GM23248 (cell line): ENCODE data around the gene NGEF. TPM values are rescaled to one million over a fixed set of nuclear protein-coding genes. Genes with fewer than 3 reads are reported as not detected.
"Not testable (repeated sequence)": the region's sequence is repeated elsewhere in the genome, so short reads cannot be mapped to it uniquely, and the experiment has no call there.

ENCODE experiments used
- DNase-seq: peaks from one replicate; pipeline ENCODE4 v3.0.0-alpha.2; 2015
- H2AFZ ChIP-seq: fragments of 200-600 bp; sonication (generic); 2 replicates; pipeline ENCODE4 v1.6.1; 2016; ENCODE audit warnings: antibody characterized with exemption
- H3F3A ChIP-seq: fragments of 200-600 bp; sonication (generic); 2 replicates; pipeline ENCODE4 v1.6.1; 2016; ENCODE audit warnings: mild to moderate bottlenecking, antibody characterized with exemption, mixed run types; ENCODE audit not compliant: insufficient read depth
- H3K27ac ChIP-seq: fragments of 200-600 bp; sonication (generic); 2 replicates; pipeline ENCODE4 v1.5.1; 2016; ENCODE audit warnings: mild to moderate bottlenecking
- H3K27me3 ChIP-seq: fragments of 200-600 bp; sonication (generic); replicated peaks from 2 replicates; pipeline ENCODE4 v1.6.1; 2016; ENCODE audit warnings: mild to moderate bottlenecking; ENCODE audit not compliant: insufficient read depth
- H3K36me3 ChIP-seq: fragments of 200-600 bp; sonication (generic); 2 replicates; pipeline ENCODE4 v1.6.1; 2016; ENCODE audit warnings: low read depth, mild to moderate bottlenecking
- H3K4me1 ChIP-seq: fragments of 200-600 bp; sonication (generic); 2 replicates; pipeline ENCODE4 v1.6.1; 2016; ENCODE audit warnings: mild to moderate bottlenecking; ENCODE audit not compliant: insufficient read depth
- H3K4me2 ChIP-seq: fragments of 200-600 bp; sonication (generic); one replicate; pipeline ENCODE4 v1.6.1; 2016; ENCODE audit warnings: mild to moderate bottlenecking; ENCODE audit not compliant: unreplicated experiment
- H3K4me3 ChIP-seq: fragments of 200-600 bp; sonication (generic); 2 replicates; pipeline ENCODE4 v1.5.1; 2016; ENCODE audit warnings: mild to moderate bottlenecking
- H3K79me2 ChIP-seq: fragments of 200-600 bp; sonication (generic); 2 replicates; pipeline ENCODE4 v1.6.1; 2016; ENCODE audit warnings: mild to moderate bottlenecking; ENCODE audit not compliant: insufficient read depth
- H3K9ac ChIP-seq: fragments of 200-600 bp; sonication (generic); 2 replicates; pipeline ENCODE4 v1.6.1; 2016; ENCODE audit warnings: mild to moderate bottlenecking
- H3K9me2 ChIP-seq: fragments of 200-600 bp; sonication (generic); 2 replicates; pipeline ENCODE4 v1.6.1; 2016; ENCODE audit warnings: mixed run types, mild to moderate bottlenecking, moderate library complexity; ENCODE audit not compliant: insufficient read depth
- H3K9me3 ChIP-seq: fragments of 200-600 bp; sonication (generic); one replicate; pipeline ENCODE4 v1.6.1; 2017; ENCODE audit warnings: low read depth
- H4K20me1 ChIP-seq: fragments of 200-600 bp; sonication (generic); 2 replicates; pipeline ENCODE4 v1.6.0; 2016; ENCODE audit not compliant: insufficient read depth
- EZH2 ChIP-seq: fragments of 200-600 bp; sonication (generic); IDR thresholded peaks from 2 replicates; pipeline ENCODE4 v1.6.1; 2018; ENCODE audit warnings: antibody characterized with exemption, mild to moderate bottlenecking; ENCODE audit not compliant: insufficient read depth, poor library complexity, severe bottlenecking
- EZH2phosphoT487 ChIP-seq: fragments of 200-600 bp; sonication (generic); IDR thresholded peaks from 2 replicates; pipeline ENCODE4 v1.6.1; 2018; ENCODE audit warnings: antibody characterized with exemption, moderate library complexity, mild to moderate bottlenecking, low read depth; ENCODE audit not compliant: insufficient read depth
- WGBS, 2 experiments: methylation state at CpG; one replicate each; pipeline ENCODE4 v1.1.6; 2015 to 2017; ENCODE audit warnings: low lambda C conversion rate in 2 of 2, low coverage in 1 of 2; ENCODE audit errors: missing lambda C conversion rate in 2 of 2; 5-methylcytosine and 5-hydroxymethylcytosine counted together
- in situ Hi-C: fragments of 300-500 bp; cut with MboI; formaldehyde crosslinking; loops from 2 replicates; pipeline ENCODE4 v1.15.0; 2020
- polyA plus RNA-seq: library from polyadenylated mRNA; unstranded; fragments of >200 nt; fragmentation: Nextera tagmentation; extraction: Ambion mirVana; gene quantifications from 2 replicates; pipeline ENCODE4 v1.2.1, GENCODE V29; 2016
- total RNA-seq: library from RNA; depleted of rRNA; stranded (reverse); fragments of >200 nt; shearing (Covaris generic); gene quantifications from 2 replicates; pipeline ENCODE4 v1.2.3, GENCODE V29; 2014

The NGEF gene
- total and polyA plus RNA-seq, 2 experiments from 2014 or later: 0.43 TPM; not detected in 1

DNA sequence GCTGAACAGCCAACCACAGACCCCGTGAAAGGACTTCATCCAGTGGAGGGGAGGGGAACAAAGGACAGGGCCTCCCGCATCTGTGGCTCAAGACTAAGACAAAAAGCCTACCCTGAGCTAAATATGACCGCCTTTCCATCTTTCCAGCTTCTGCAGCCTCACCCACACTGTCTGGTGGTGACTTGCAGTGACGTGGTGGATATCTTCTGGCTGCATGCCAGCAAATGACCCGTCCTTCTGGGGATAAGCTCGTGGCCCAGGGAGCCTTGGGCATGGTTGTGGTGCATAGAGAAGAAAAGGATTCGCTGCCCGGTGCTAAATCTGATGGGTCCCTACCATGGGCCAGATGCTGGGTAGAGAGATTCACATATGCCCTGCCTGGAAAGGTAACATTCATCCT lies 8.7 kb upstream of the NGEF start:
- Histone ChIP-seq H3K4me2 (no peak overlapping the region), H3K27ac (no peak overlapping the region), H3K79me2 (no peaks in the 10 kb centered on the region), H3K4me1 (peaks cover 14% of the 10 kb centered on the region), H3K9ac (no peak overlapping the region), H3K9me2 (no peaks in the 10 kb centered on the region), H3K27me3 (no peaks in the 10 kb centered on the region), H3F3A (peaks cover 14% of the 10 kb centered on the region), H3K36me3 (no peaks in the 10 kb centered on the region), H3K9me3 (no peaks in the 10 kb centered on the region), H4K20me1 (no peaks in the 10 kb centered on the region), H3K4me3 (no peak overlapping the region), H2AFZ (no peak overlapping the region)
- DNase-seq: peak; percentile 52
- in situ Hi-C loops: no loop called here
- TF ChIP-seq EZH2 (no peak), EZH2phosphoT487 (no peak)
- 59 to 60% methylated on average over 8 of the region's 8 CpGs for WGBS, 2 experiments

DNA sequence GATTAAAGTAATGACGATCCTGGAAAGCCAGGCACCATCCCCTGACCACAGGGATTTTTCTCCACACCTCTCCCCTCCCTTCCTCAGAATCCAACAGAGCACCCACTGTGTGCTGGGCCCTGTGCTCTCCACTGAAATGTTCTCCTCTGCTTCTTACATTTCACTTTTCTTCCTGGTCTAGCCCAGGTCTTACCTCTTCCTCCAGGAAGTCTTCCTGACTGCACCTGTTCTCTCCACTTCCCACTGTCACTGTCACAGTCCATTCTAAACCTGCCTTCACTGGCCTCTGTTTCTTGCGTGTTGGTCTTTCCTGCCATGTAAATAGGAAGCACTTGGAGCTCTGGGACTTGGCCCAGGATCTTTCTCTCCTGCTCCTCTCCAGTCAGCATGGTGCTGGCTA lies 7.4 kb upstream of the NGEF start:
- Histone ChIP-seq H3K27ac (no peak overlapping the region), H3K4me3 (no peak overlapping the region), H3K4me2 (no peak overlapping the region), H3K4me1 (peaks cover under 1% of the 10 kb centered on the region; the same call in 1 of the 2 replicates), H3F3A (peaks cover under 1% of the 10 kb centered on the region; the same call in 1 of the 2 replicates), H3K36me3 (no peaks in the 10 kb centered on the region), H2AFZ (no peak overlapping the region), H4K20me1 (no peaks in the 10 kb centered on the region), H3K27me3 (no peaks in the 10 kb centered on the region), H3K9me3 (no peaks in the 10 kb centered on the region), H3K9me2 (no peaks in the 10 kb centered on the region), H3K9ac (no peak overlapping the region), H3K79me2 (no peaks in the 10 kb centered on the region)
- WGBS, 2 experiments: 68 to 73% methylated on average over 2 of the region's 2 CpGs
- in situ Hi-C loops: no loop called here
- TF ChIP-seq EZH2phosphoT487: no peak
- TF ChIP-seq EZH2: no peak
- DNase-seq: no peak

DNA sequence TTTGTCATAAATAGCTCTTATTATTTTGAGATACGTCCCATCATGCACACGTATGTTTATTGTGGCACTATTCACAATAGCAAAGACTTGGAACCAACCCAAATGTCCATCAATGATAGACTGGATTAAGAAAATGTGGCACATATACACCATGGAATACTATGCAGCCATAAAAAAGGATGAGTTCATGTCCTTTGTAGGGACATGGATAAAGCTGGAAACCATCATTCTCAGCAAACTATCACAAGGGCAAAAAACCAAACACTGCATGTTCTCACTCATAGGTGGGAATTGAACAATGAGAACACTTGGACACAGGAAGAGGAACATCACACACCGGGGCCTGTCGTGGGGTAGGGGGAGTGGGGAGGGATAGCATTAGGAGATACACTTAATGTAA lies 6.6 kb upstream of the NGEF start:
- WGBS, 2 experiments: 68 to 76% methylated on average over 4 of the region's 4 CpGs
- H3F3A ChIP-seq, H3K4me2 ChIP-seq, H3K4me1 ChIP-seq, H2AFZ ChIP-seq, in situ Hi-C loops, H3K4me3 ChIP-seq, H3K27me3 ChIP-seq, DNase-seq, H3K79me2 ChIP-seq, H3K27ac ChIP-seq, H3K9me2 ChIP-seq, H3K9ac ChIP-seq, H4K20me1 ChIP-seq, H3K36me3 ChIP-seq, H3K9me3 ChIP-seq: not testable (repeated sequence)

DNA sequence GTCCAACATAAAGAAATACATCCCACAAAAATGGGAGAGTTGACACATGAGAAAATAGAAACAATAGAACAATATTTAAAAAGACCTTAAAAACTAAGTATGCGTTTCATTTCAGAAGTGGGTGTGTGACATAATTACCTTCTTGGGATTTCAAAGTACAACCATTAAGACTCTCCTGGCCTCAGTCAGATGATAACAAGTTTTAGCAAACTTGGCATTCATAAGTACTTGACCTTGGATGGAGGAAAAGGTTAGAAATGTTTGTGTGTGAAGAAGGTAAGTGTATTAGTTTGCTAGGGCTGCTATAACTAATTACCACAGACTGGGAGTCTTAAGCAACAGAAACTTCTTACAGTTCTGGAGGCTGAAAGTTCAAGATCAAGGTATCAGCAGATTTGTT lies 4.9 kb upstream of the NGEF start:
- DNase-seq: no peak
- H3K27ac ChIP-seq: no peak overlapping the region
- no peaks in the 10 kb centered on the region for H3K9me2 ChIP-seq
- WGBS, 2 experiments: 19 to 33% methylated on average over 1 of the region's 1 CpG
- no peaks in the 10 kb centered on the region for H3K79me2 ChIP-seq
- in situ Hi-C loops: no loop called here
- no peaks in the 10 kb centered on the region for H3F3A ChIP-seq
- no peak for TF ChIP-seq EZH2phosphoT487
- no peaks in the 10 kb centered on the region for H3K4me1 ChIP-seq
- H3K36me3 ChIP-seq: no peaks in the 10 kb centered on the region
- no peak overlapping the region for H3K9ac ChIP-seq
- no peak overlapping the region for H3K4me3 ChIP-seq
- H4K20me1 ChIP-seq: no peaks in the 10 kb centered on the region
- H3K27me3 ChIP-seq: 0 out of 2 replicates have a peak, but pooled peaks cover 5% of the 10 kb centered on the region
- no peaks in the 10 kb centered on the region for H3K9me3 ChIP-seq
- no peak overlapping the region for H2AFZ ChIP-seq
- no peak overlapping the region for H3K4me2 ChIP-seq

DNA sequence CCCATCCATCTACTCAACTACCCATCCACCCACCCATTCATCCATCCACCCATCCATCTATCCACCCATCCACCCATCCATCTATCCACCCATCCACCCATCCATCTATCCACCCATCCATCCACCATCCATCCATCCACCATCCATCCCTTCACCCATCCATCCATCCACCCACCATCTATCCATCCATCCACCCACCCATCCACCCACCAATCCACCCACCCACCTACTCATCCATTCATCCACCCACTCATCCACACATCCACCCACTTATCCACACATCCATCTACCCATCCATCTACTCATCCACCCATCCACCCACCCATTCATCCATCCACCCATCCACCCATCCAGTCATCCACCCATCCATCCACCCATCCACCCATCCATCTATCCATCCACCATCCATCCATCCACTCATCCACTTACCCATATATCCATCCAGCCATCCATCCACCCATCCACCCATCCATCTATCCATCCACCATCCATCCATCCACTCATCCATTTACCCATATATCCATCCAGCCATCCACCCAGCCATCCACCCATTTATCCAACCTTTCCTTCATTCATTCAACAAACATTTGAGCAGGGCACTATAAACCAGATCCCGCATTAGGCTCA lies 2.1 kb upstream of the NGEF start:
- Histone ChIP-seq H3K4me3 (no peak overlapping the region), H3K27me3 (0 out of 2 replicates have a peak, but pooled peaks cover 5% of the 10 kb centered on the region), H3K9me2 (no peaks in the 10 kb centered on the region), H3K4me2 (no peak overlapping the region), H4K20me1 (no peaks in the 10 kb centered on the region), H3K9ac (no peak overlapping the region), H3F3A (no peaks in the 10 kb centered on the region), H3K4me1 (no peaks in the 10 kb centered on the region), H2AFZ (no peak overlapping the region), H3K79me2 (no peaks in the 10 kb centered on the region), H3K36me3 (no peaks in the 10 kb centered on the region), H3K9me3 (no peaks in the 10 kb centered on the region), H3K27ac (no peak overlapping the region)
- no peak for DNase-seq
- 73 to 76% methylated on average over 1 of the region's 1 CpG for WGBS, 2 experiments
- TF ChIP-seq EZH2 (no peak), EZH2phosphoT487 (no peak)
- in situ Hi-C loops: no loop called here
